GM18505 (cell line): ENCODE measurements around the gene RDM1.
"Not testable (repeated sequence)": the region's sequence is repeated elsewhere in the genome, so short reads cannot be mapped to it uniquely, and the experiment has no call there.

ENCODE experiments used
- ATAC-seq: cut with Tn5 transposase; IDR thresholded peaks from one replicate; pipeline ENCODE4 v1.9.1; 2021; ENCODE audit not compliant: unreplicated experiment
- POLR2A ChIP-seq: IDR thresholded peaks from 4 replicates; pipeline ENCODE4 v1.6.1; 2011; ENCODE audit warnings: borderline replicate concordance; ENCODE audit not compliant: insufficient read depth, insufficient read length; ENCODE audit errors: extremely low read depth

The RDM1 gene

GRCh38 chr17:35901631-35902175 is 28.9 kb downstream of the RDM1 start:
- ATAC-seq: no peak

DNA sequence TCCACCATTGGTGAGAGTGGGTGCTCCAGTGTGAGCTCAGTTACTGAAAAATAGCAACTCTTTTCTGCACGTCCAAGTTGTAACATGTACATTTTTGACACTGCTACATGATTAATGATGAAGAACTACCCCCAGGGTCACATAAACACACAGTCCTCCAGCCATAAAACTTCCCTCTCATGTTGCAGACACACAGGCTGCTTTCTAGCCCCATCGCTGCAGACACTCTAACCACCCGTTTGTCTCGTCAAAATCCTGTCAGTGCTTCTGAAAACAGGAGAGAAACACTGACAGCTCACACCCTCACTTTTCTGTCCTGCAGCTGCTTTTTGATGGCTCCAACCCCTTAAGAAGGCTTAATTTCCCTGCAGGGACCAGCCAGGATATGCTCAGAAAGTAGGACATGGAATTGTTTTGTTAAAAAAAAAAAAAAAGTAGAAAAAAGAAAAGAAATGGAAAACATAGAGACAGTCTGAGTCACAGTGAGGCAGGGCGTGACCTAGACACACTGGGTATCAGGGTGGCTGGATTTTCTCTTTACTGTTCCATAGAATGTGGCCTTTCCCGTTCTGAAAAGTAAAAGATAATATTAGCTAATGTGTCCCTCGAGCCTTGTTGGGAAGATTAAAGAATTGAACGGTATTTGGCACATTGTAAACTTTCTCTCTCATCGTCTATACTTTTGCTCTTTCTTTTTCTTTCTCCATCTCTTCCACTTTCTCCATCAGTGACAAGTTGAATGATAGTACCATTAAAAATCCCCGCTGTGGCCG is 29.7 kb downstream of the RDM1 start:
- no peak for ATAC-seq

More at GRCh38 chr17:35901631-35902175, 28.9 kb downstream of the RDM1 start:
- no peak for TF ChIP-seq POLR2A

GRCh38 chr17:35900280-35900679 is 30.3 kb downstream of the RDM1 start:
- no peak for TF ChIP-seq POLR2A

More for the DNA sequence above, 29.7 kb downstream of the RDM1 start:
- no peak for TF ChIP-seq POLR2A

DNA sequence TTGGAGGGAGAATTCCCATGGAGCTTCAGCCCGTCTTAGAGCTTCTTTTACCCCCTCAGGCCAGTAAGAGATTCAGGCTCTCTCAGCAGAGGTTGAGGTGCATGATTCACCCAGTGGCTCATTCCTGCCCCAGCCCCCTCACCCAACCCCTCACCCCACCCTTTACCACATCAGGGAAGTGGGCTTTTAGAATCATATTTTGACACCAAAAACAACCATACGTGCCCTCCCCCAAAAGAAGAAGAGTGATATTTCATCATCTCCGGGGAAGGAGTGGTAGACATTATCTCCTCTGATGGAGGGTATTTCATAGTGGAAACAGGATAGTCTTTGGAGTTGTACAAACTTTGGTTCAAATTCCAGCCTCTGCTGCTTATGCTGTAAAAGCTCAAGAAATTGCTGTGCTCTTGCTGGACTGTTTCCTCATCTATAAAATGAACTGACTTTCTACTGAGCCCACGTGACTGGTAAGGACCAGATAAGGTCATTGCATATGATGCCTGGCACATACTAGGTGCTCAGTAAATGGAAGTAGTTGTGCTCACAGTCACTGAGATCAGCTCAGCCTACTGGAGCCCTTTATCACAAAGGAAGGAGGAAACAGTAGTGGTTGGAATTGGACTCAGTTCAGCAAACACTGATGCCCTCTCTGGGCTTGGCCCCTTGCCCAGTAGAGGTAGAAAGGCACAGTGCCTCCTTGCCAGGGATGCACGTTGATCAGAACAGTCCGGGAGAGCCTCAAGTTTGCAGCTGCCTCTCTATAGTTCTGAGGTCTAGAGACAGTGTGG is 32.1 kb downstream of the RDM1 start:
- no peak for ATAC-seq
- TF ChIP-seq POLR2A: no peak

More at GRCh38 chr17:35900280-35900679, 30.3 kb downstream of the RDM1 start:
- ATAC-seq: no peak

DNA sequence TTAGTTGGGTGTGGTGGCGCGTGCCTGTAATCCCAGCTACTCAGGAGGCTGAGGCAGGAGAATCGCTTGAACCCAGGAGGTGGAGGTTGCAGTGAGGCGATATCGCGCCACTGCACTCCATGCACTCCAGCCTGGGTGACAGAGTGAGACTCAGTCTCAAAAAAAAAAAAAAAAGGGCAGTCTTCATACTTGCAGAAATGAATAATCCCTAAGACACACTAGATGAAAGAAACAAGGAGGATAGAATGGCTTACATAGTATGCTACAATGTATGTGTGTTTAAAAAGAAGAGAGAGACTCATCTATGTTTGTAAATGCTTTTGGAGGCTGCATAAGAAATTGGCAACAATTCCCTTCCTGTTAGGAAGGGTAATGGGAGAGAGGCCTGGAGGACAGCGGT is 32.8 kb downstream of the RDM1 start:
- ATAC-seq: not testable (repeated sequence)

DNA sequence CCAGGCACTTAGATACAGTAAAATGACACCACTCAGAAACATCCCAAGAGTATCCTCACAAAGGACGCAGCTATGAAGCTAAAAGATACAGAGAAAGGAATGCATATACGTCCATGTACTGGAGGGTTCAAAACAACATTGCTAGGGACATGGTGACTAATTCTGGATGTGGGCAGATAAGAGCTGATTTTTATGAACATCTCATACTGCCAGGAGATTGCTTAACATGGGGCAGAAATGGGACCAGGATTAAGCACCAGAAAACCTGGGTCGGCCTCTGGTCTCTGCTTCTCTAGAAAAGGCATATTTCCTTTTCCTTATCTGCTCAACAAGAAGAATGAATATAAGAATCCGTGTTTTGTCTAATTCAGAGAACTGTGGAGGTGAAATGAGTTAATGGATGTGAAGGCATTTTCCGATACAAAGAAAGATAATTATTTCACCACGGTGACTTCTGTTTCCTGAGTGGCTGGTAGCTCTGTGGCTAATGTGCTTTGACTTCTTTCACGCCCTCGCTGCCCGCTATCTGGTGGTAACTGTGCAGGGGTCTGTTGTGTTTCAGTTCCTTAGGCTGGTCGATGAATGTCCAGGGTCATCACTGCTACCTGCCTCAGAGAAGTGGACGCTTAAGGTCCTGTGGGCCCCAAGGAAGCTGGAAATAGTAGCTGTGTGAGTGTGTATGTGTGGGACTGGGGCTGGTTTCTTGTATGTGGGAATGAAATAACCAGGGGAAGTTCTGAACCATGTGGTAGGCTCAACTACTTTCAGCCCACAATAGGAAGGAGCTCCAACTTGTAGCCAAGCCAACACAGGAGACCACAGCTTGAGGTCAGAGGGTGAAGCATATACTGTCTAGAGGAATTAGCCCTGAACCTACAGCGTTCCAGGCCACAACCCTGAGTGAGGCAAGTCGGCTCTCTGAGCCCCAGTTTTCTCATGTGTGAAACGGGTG is 34.7 kb downstream of the RDM1 start:
- ATAC-seq: no peak
- TF ChIP-seq POLR2A: no peak

DNA sequence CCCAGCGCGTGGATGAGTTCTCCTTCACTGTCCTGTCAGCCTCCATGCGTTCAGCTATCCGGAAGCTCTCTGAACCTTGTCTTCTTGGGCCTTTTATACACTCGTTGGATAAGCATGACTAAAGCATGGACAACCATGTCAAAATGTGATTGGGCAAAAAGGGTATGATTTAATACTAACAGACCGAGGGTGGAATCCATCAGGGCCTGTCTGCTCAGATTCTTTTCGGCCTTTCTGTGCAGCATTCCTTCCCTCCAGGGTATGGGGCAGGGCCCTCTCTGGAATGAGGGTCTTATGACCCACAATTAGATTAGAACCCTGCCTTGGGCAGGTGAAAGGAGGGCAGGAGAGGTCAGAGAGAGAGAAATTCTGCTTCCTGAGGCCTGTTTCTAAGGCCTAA is 36.4 kb downstream of the RDM1 start:
- ATAC-seq: no peak
- TF ChIP-seq POLR2A: no peak

GRCh38 chr17:35893751-35894150 is 36.8 kb downstream of the RDM1 start:
- no peak for TF ChIP-seq POLR2A
- no peak for ATAC-seq

DNA sequence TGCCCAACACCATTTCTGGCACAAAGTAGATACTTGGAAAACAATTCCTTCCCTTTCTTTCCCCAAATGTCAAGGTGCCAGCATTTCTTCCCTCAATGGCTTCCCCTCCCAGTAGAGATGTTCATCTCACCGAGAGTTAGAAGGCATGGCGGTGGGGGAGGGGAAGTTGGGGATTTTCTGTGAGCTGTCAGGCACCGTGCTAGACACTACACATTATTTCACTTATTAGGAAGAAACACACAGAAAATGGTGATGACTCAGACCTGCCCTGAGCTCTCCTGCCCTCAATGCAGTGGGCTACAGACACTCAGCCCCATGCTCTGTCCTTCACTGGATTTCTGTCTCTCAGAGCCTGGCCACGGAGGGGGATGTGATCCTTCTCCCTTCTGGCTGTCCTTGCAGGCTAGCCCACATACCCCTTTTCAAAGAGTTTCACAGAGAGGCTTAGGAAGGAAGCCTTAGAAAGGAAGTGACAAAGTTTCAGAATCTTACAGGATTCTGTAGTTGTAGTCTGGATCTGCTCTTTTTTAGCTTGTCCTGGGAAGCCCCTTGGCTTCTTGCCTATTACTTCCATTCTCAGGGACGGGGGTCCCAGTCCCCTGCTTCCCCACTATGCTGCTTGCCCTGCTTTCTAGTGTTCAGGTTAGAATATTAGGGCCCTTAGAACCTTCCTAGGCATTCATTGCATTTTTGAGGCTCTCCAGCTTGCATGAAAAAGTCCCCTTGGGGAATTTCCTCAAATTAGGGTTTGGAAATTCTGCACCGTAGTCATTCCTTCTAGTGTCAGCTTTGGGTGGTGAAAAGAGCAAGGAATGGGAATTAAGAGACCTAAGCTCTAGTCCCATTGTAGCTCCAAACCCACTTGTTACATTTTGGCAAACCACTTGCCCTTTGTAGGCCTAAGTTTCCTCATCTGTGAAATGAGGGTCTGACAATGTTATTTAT is 38.2 kb downstream of the RDM1 start:
- ATAC-seq: no peak
- TF ChIP-seq POLR2A: no peak

- no peak for ATAC-seq
- TF ChIP-seq POLR2A: no peak
Observed at GRCh38 chr17:35891269-35891668, 39.3 kb downstream of the RDM1 start.

DNA sequence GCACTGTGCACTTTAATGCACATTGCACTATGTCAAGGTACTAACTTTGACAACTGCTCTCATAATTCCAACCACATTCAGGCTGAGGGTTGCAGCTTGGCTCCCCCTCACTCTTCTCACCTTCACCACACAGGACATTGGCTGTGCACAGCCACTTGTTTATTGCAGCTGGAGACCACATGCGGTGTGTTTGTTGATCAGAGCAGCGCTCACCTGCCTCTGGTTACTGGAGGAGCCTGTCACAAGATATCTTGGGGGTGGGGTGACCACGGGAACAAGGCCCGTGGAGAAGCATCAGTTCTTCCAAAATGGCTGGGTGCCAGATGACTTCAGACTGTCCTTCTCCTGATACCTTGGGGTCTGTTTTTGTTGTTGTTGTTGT is 39.8 kb downstream of the RDM1 start:
- no peak for ATAC-seq
- no peak for TF ChIP-seq POLR2A
